B cell (primary cell): Measurements from ENCODE around the gene DNAJB8. TPM values are rescaled to one million over a fixed set of nuclear protein-coding genes. Genes with fewer than 3 reads are reported as not detected.

Source experiments
- ATAC-seq: fragments of 200-7000 bp; cut with Tn5 transposase; one replicate; pipeline ENCODE4 v1.10.0; 2021; ENCODE audit warnings: low read depth, mild to moderate bottlenecking, moderate number of reproducible peaks, moderate library complexity
- CTCF ChIA-PET: fragments of 350-600 bp; sonication (Branson Sonifier 250); formaldehyde crosslinking; loops from one replicate; lab custom pipeline; 2021; ENCODE audit warnings: antibody characterized with exemption, inconsistent platforms; lab: Charles Lee
- POLR2A ChIA-PET: fragments of 350-600 bp; sonication (Branson Sonifier 250); formaldehyde crosslinking; loops from one replicate; lab custom pipeline; 2021; ENCODE audit warnings: antibody characterized with exemption; lab: Charles Lee
- DNase-seq: peaks from one replicate; pipeline ENCODE4 v3.0.0; 2013
- H2AFZ ChIP-seq: 2 replicates; pipeline ENCODE4 v1.6.1; 2012; ENCODE audit warnings: mild to moderate bottlenecking, low read depth, low read length; ENCODE audit not compliant: insufficient read depth, poor library complexity, severe bottlenecking
- H3K27ac ChIP-seq, 2 donors: 1 replicate in 1 of 2; 2 replicates in 1 of 2; pipeline ENCODE4 v1.5.1; 2012 to 2013; ENCODE audit warnings: low read length in 2 of 2, mild to moderate bottlenecking in 2 of 2, moderate library complexity in 1 of 2
- H3K27me3 ChIP-seq, 4 experiments: fragments of 200-600 bp in 1 of 4; sonication (generic) in 1 of 4; replicated peaks in 1 of 4; 1 replicate in 2 of 4; 2 replicates in 2 of 4; pipeline versions ENCODE4 v1.6.1 to v1.7.0; 2013 to 2016; ENCODE audit warnings: low read length in 3 of 4, mild to moderate bottlenecking in 2 of 4, mixed read lengths in 1 of 4, moderate library complexity in 1 of 4; ENCODE audit not compliant: insufficient read depth in 4 of 4, control insufficient read depth in 3 of 4; ENCODE audit errors: control extremely low read depth in 1 of 4
- H3K36me3 ChIP-seq, 2 experiments: replicated peaks in 1 of 2; 1 replicate in 1 of 2; 2 replicates in 1 of 2; pipeline versions ENCODE4 v1.6.1 to v1.7.1; 2013; ENCODE audit warnings: low read length in 1 of 2; ENCODE audit not compliant: insufficient read depth in 2 of 2, control insufficient read depth in 1 of 2; ENCODE audit errors: control extremely low read depth in 1 of 2, extremely low read depth in 1 of 2
- H3K4me1 ChIP-seq, 2 donors: fragments of 200-600 bp in 1 of 2; sonication (generic) in 1 of 2; 1 replicate in 1 of 2; 2 replicates in 1 of 2; pipeline versions ENCODE4 v1.5.1 to v1.6.1; 2013 to 2017; ENCODE audit warnings: low read length in 2 of 2; ENCODE audit not compliant: control insufficient read depth in 2 of 2, insufficient read depth in 2 of 2
- H3K4me2 ChIP-seq: replicated peaks from 2 replicates; pipeline ENCODE3; 2012; ENCODE audit warnings: mild to moderate bottlenecking, low read depth, low read length; ENCODE audit not compliant: poor library complexity, severe bottlenecking
- H3K4me3 ChIP-seq, 5 experiments: fragments of 200-600 bp in 1 of 5; sonication (generic) in 1 of 5; 1 replicate in 3 of 5; 2 replicates in 2 of 5; pipeline versions ENCODE4 v1.5.1 to v1.7.0; 2011 to 2016; ENCODE audit warnings: low read length in 4 of 5, mild to moderate bottlenecking in 4 of 5, low read depth in 2 of 5, control low read depth in 1 of 5, moderate library complexity in 1 of 5; ENCODE audit not compliant: insufficient read depth in 1 of 5; ENCODE audit errors: control extremely low read depth in 1 of 5, extremely low read depth in 1 of 5
- H3K79me2 ChIP-seq: fragments of 200-600 bp; sonication (generic); one replicate; pipeline ENCODE4 v1.6.0; 2016; ENCODE audit warnings: low read length; ENCODE audit not compliant: control insufficient read depth, insufficient read depth
- H3K9ac ChIP-seq: fragments of 200-600 bp; sonication (generic); 2 replicates; pipeline ENCODE4 v1.6.1; 2017; ENCODE audit warnings: mild to moderate bottlenecking, low read length, moderate library complexity
- H3K9me3 ChIP-seq, 3 donors: one replicate each; pipeline versions ENCODE4 v1.6.1 to v1.7.1; 2013; ENCODE audit warnings: low read length in 2 of 3; ENCODE audit not compliant: control insufficient read depth in 2 of 3, insufficient read depth in 1 of 3; ENCODE audit errors: control extremely low read depth in 1 of 3
- H4K20me1 ChIP-seq: 2 replicates; pipeline ENCODE4 v1.6.0; 2012; ENCODE audit warnings: mild to moderate bottlenecking, low read length; ENCODE audit not compliant: insufficient read depth, control insufficient read depth, poor library complexity, severe bottlenecking
- H3K27ac Mint-ChIP-seq: one replicate; pipeline ENCODE4 v1.8.0; 2021; ENCODE audit warnings: mixed read lengths
- H3K27me3 Mint-ChIP-seq: one replicate; pipeline ENCODE4 v1.8.0; 2021; ENCODE audit warnings: mixed read lengths
- H3K4me1 Mint-ChIP-seq: one replicate; pipeline ENCODE4 v1.8.0; 2021; ENCODE audit warnings: mixed read lengths
- H3K4me3 Mint-ChIP-seq: one replicate; pipeline ENCODE4 v1.8.0; 2021; ENCODE audit warnings: mixed read lengths
- H3K9me3 Mint-ChIP-seq: one replicate; pipeline ENCODE4 v1.8.0; 2022; ENCODE audit warnings: mixed read lengths; ENCODE audit not compliant: insufficient read depth
- CTCF ChIP-seq: fragments of 200-600 bp; IDR thresholded peaks from one replicate; pipeline ENCODE4 v1.8.0; 2022; ENCODE audit warnings: antibody characterized with exemption, mild to moderate bottlenecking
- EZH2 ChIP-seq: IDR thresholded peaks from 2 replicates; pipeline ENCODE4 v1.6.1; 2012; ENCODE audit warnings: borderline replicate concordance, low read depth, mild to moderate bottlenecking, moderate library complexity, low read length; ENCODE audit not compliant: insufficient read depth, poor library complexity, severe bottlenecking
- WGBS: methylation state at CpG from one replicate; pipeline ENCODE4 v1.1.5; 2013; ENCODE audit warnings: missing lambda C conversion rate; ENCODE audit not compliant: insufficient coverage; 5-methylcytosine and 5-hydroxymethylcytosine counted together
- intact Hi-C: fragments of 100-400 bp; cut with micrococcal nuclease; formaldehyde crosslinking; loops from one replicate; pipeline ENCODE4 v1.10.0; 2022
- polyA plus RNA-seq: library from polyadenylated mRNA; depleted of rRNA; stranded (reverse); fragments of >200 nt; gene quantifications from 2 replicates; pipeline ENCODE4 v1.2.3, GENCODE V29; 2012
- total RNA-seq, 2 donors: library from RNA; stranded (reverse); fragments of 120-200 nt in 1 of 2; gene quantifications; 1 replicate in 1 of 2; 2 replicates in 1 of 2; pipeline versions ENCODE4 v1.2.3 to v1.2.4, GENCODE V29; 2013 to 2022

The DNAJB8 gene
- total and polyA plus RNA-seq, 2 donors (not counting 1 experiment from before 2014, with no cell fraction given), result not detected

GRCh38 chr3:128430731-128431130 lies 36.0 kb downstream of the DNAJB8 start:
- intact Hi-C loops, result no loop called here
- H3K79me2 ChIP-seq, result no peaks in the 10 kb centered on the region
- Mint-ChIP-seq H3K4me3 (no peak overlapping the region), H3K9me3 (no peaks in the 10 kb centered on the region), H3K27me3 (peaks cover 41% of the 10 kb centered on the region), H3K4me1 (peaks cover 11% of the 10 kb centered on the region), H3K27ac (no peak overlapping the region)
- H3K27me3 ChIP-seq, result peaks cover 0 to 36% (median 7%) of the 10 kb centered on the region in 4 experiments
- ChIA-PET POLR2A (no interaction called here), CTCF (interaction anchor here (1.1 kb wide), 1 partner anchor 8 kb away, joined by 3 read pairs; no protein-coding TSS in a partner anchor)
- H3K4me2 ChIP-seq, result no peak overlapping the region
- ATAC-seq, result no peak
- no peak for DNase-seq
- no peak overlapping the region for H3K4me3 ChIP-seq
- H3K27ac ChIP-seq, result no peak overlapping the region
- no peak for TF ChIP-seq EZH2
- no peak for TF ChIP-seq CTCF
- WGBS, result 92% methylated on average over 8 of the region's 8 CpGs
- no peaks in the 10 kb centered on the region for H3K36me3 ChIP-seq
- H2AFZ ChIP-seq, result no peak overlapping the region
- no peak overlapping the region for H3K9ac ChIP-seq
- H3K4me1 ChIP-seq, result peaks cover 3 to 4% of the 10 kb centered on the region in 2 donors
- peaks cover 0 to 8% (median 0%) of the 10 kb centered on the region in 3 donors for H3K9me3 ChIP-seq
- no peaks in the 10 kb centered on the region for H4K20me1 ChIP-seq

- H3K4me3 Mint-ChIP-seq, result no peak overlapping the region
- ATAC-seq (no peak), DNase-seq (no peak)
- H3K27ac ChIP-seq, result no peak overlapping the region
- H4K20me1 ChIP-seq, result no peaks in the 10 kb centered on the region
- POLR2A ChIA-PET, result interaction anchor here (0.7 kb wide), 1 partner anchor 57 kb away, joined by 4 read pairs; no protein-coding TSS in a partner anchor
- H3K9me3 Mint-ChIP-seq, result no peaks in the 10 kb centered on the region
- no peaks in the 10 kb centered on the region for H3K79me2 ChIP-seq
- peaks cover 41% of the 10 kb centered on the region for H3K27me3 Mint-ChIP-seq
- no peaks in the 10 kb centered on the region for H3K36me3 ChIP-seq
- CTCF ChIA-PET, result interaction anchor here (1.1 kb wide), 1 partner anchor 8 kb away, joined by 3 read pairs; no protein-coding TSS in a partner anchor
- H3K27me3 ChIP-seq, result peaks cover 0 to 40% (median 7%) of the 10 kb centered on the region in 4 experiments
- H3K27ac Mint-ChIP-seq, result no peak overlapping the region
- H2AFZ ChIP-seq, result no peak overlapping the region
- H3K4me1 Mint-ChIP-seq, result peaks cover 11% of the 10 kb centered on the region
- peaks cover 0 to 8% (median 0%) of the 10 kb centered on the region in 3 donors for H3K9me3 ChIP-seq
- intact Hi-C loops, result no loop called here
- no peak overlapping the region for H3K9ac ChIP-seq
- H3K4me3 ChIP-seq, result no peak overlapping the region
- WGBS, result 93% methylated on average over 10 of the region's 10 CpGs
- H3K4me1 ChIP-seq, result peaks cover 3 to 4% of the 10 kb centered on the region in 2 donors
- no peak overlapping the region for H3K4me2 ChIP-seq
- TF ChIP-seq CTCF (no peak), EZH2 (no peak)
Measured at GRCh38 chr3:128430301-128430700, 36.4 kb downstream of the DNAJB8 start.
